Kidney (tissue), 14 donors: ENCODE results near the gene GZMA. TPM values are rescaled to one million over a fixed set of nuclear protein-coding genes. Genes with fewer than 3 reads are reported as not detected.

ENCODE experiments used
- DNase-seq, 5 donors: peaks; one replicate each; pipeline ENCODE4 v3.0.0-alpha.2; 2013 to 2020
- FAIRE-seq: peaks from 2 replicates; lab custom pipeline; 2012; peaks lifted over from hg19 to GRCh38; lab: Jason Lieb, UNC
- H3K27ac ChIP-seq, 2 donors: one replicate each; pipeline ENCODE4 v1.7.0; 2013; ENCODE audit warnings: low read depth in 2 of 2, low read length in 2 of 2, inconsistent platforms in 1 of 2
- H3K27me3 ChIP-seq: one replicate; pipeline ENCODE4 v1.7.1; 2013; ENCODE audit warnings: low read length, inconsistent platforms; ENCODE audit not compliant: control insufficient read depth, insufficient read depth
- H3K36me3 ChIP-seq, 3 donors: one replicate each; pipeline versions ENCODE4 v1.7.0 to v1.7.1; 2013; ENCODE audit warnings: low read length in 3 of 3, control low read depth in 1 of 3, inconsistent platforms in 1 of 3; ENCODE audit not compliant: insufficient read depth in 3 of 3, control insufficient read depth in 2 of 3
- H3K4me1 ChIP-seq, 3 donors: one replicate each; pipeline versions ENCODE4 v1.7.0 to v1.7.1; 2013; ENCODE audit warnings: low read length in 3 of 3, inconsistent platforms in 1 of 3, low read depth in 1 of 3; ENCODE audit not compliant: control insufficient read depth in 2 of 3, insufficient read depth in 2 of 3
- H3K4me3 ChIP-seq, 3 donors: one replicate each; pipeline versions ENCODE4 v1.7.0 to v1.8.1; 2013; ENCODE audit warnings: low read length in 3 of 3, control low read depth in 1 of 3, inconsistent platforms in 1 of 3
- H3K9ac ChIP-seq, 3 donors: one replicate each; pipeline versions ENCODE4 v1.7.0 to v1.7.1; 2013; ENCODE audit warnings: low read length in 3 of 3, control low read depth in 1 of 3, inconsistent platforms in 1 of 3
- H3K9me3 ChIP-seq, 3 donors: one replicate each; pipeline versions ENCODE4 v1.7.0 to v1.7.1; 2013; ENCODE audit warnings: low read length in 3 of 3, control low read depth in 1 of 3, inconsistent platforms in 1 of 3; ENCODE audit not compliant: control insufficient read depth in 2 of 3, insufficient read depth in 1 of 3
- intact Hi-C: fragments of 100-400 bp; cut with DNase I; formaldehyde crosslinking; loops from one replicate; pipeline ENCODE4 v1.11.1; 2022
- polyA plus RNA-seq: library from polyadenylated mRNA; stranded (reverse); fragments of 350-450 nt; fragmentation: Illumina TruSeq; extraction: RNeasy Lipid Tissue Mini Kit (QIAGEN cat#74804); gene quantifications from one replicate; pipeline ENCODE4 v1.2.3, GENCODE V29; 2014; ENCODE audit warnings: low read depth, low replicate concordance; ENCODE audit not compliant: insufficient read depth
- total RNA-seq: library from RNA; stranded (reverse); fragmentation: NEBNext Ultra II Directional; extraction: Animal tissue kit (Norgen Biotek cat#: 25700); gene quantifications from one replicate; pipeline ENCODE4 v1.2.1, GENCODE V29; 2021
- TF ChIP-seq, protein P1 (sequence below): IDR thresholded peaks from 3 replicates; pipeline ENCODE4 v1.5.1; 2012; ENCODE audit warnings: mild to moderate bottlenecking, moderate library complexity, borderline replicate concordance; ENCODE audit not compliant: insufficient read depth; ENCODE audit errors: extremely low read depth
- donor health status: control.
- donor health status: control.
- donor health status: control.
- donor health status: control.
- donor health status: control.
- donor health status: DM: yes; HTN: yes; CAD: no.
- donor health status: Normal renal cell carcinoma (clear cell type).

The GZMA gene
- total and polyA plus RNA-seq, 2 donors from 2014 or later = 2.2 to 6.1 TPM

DNA sequence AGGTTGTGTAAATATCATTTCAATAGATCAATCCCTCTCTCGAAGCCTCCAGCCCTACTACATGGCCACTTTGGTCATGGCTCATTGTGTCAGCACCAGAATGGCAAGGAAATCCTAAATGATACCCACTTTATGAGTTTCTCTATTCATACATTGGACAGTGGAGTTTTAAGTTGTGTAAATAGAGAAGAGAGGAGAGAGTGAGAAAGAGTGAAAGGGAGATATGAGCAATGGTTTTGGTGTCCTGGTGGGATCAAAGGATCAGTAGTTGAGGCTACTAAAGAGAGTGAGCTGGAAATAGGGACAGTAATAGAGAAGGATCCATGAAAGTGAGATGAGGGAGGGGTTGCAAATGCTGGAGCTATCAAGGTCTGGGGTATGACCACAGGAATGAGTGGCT is 31.5 kb upstream of the GZMA start:
- Histone ChIP-seq H3K9ac (no peak overlapping the region), H3K9me3 (no peaks in the 10 kb centered on the region), H3K27me3 (no peaks in the 10 kb centered on the region), H3K4me1 (no peaks in the 10 kb centered on the region), H3K4me3 (no peak overlapping the region), H3K36me3 (no peaks in the 10 kb centered on the region), H3K27ac (no peak overlapping the region)
- TF ChIP-seq, protein P1, sequence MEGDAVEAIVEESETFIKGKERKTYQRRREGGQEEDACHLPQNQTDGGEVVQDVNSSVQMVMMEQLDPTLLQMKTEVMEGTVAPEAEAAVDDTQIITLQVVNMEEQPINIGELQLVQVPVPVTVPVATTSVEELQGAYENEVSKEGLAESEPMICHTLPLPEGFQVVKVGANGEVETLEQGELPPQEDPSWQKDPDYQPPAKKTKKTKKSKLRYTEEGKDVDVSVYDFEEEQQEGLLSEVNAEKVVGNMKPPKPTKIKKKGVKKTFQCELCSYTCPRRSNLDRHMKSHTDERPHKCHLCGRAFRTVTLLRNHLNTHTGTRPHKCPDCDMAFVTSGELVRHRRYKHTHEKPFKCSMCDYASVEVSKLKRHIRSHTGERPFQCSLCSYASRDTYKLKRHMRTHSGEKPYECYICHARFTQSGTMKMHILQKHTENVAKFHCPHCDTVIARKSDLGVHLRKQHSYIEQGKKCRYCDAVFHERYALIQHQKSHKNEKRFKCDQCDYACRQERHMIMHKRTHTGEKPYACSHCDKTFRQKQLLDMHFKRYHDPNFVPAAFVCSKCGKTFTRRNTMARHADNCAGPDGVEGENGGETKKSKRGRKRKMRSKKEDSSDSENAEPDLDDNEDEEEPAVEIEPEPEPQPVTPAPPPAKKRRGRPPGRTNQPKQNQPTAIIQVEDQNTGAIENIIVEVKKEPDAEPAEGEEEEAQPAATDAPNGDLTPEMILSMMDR = no peak
- DNase-seq = no peak
- intact Hi-C loops = no loop called here
- FAIRE-seq = no peak

DNA sequence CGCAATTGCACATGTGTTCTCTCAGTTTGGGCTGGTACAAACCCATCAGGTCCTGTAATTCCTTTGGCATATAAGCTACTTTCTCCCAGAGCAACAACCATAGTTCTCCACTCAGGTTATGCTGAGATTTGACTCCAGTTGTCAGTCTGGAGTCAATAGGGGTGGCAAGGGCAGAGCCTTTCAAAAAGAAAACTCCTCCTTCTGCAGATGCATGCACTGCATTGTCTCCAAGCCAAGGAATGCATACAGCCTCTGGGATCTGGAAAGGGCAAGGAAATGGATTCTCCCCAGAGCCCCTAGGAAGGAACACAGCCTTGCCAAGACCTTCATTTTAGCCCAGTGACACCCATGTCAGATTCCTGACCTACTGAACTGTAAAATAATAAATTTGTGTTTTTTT is 31.0 kb upstream of the GZMA start:
- no peak overlapping the region for H3K9ac ChIP-seq
- no peaks in the 10 kb centered on the region for H3K27me3 ChIP-seq
- no peaks in the 10 kb centered on the region for H3K9me3 ChIP-seq
- no peaks in the 10 kb centered on the region for H3K4me1 ChIP-seq
- H3K36me3 ChIP-seq = no peaks in the 10 kb centered on the region
- TF ChIP-seq, protein P1 = no peak
- H3K27ac ChIP-seq = no peak overlapping the region
- intact Hi-C loops = no loop called here
- FAIRE-seq (no peak), DNase-seq (peak in 1 of 5 donors; percentile 0)
- H3K4me3 ChIP-seq = no peak overlapping the region

DNA sequence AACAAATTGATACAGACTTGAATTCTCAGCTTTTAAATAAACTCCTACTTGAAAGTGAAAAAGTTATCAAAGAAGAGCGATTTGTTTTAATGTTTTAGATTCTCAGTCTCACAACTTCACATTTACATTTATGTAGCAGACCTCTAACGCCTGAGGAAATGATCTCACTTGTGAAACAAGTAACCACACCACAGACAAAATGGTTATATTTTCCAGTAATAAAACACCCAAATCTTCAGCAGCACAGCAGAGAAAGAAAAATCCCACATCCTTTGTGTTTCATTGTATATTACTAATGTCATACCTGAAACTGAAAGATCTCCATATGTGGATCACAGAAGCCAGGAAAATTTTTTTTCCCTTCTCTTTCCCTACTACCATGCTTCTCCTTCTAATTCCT is 29.8 kb upstream of the GZMA start:
- no peaks in the 10 kb centered on the region for H3K4me1 ChIP-seq
- no peak for FAIRE-seq
- no peaks in the 10 kb centered on the region for H3K9me3 ChIP-seq

More for the DNA sequence above, 29.8 kb upstream of the GZMA start:
- Histone ChIP-seq H3K4me3 (no peak overlapping the region), H3K9ac (no peak overlapping the region), H3K27me3 (no peaks in the 10 kb centered on the region), H3K36me3 (no peaks in the 10 kb centered on the region), H3K27ac (no peak overlapping the region)
- DNase-seq = no peak
- intact Hi-C loops = no loop called here
- TF ChIP-seq, protein P1 = no peak
